Activated CD4-positive, alpha-beta memory T cell treated with anti-CD3 and anti-CD28 coated beads for 36 hours (primary cell): ENCODE measurements around the gene NMNAT2. TPM values are rescaled to one million over a fixed set of nuclear protein-coding genes. Genes with fewer than 3 reads are reported as not detected.

Experiments used
- CTCF ChIA-PET: fragments of 350-600 bp; sonication (Branson Sonifier 250); formaldehyde crosslinking; loops from one replicate; lab custom pipeline; 2021; ENCODE audit warnings: antibody characterized with exemption, inconsistent platforms; lab: Charles Lee
- POLR2A ChIA-PET: fragments of 350-600 bp; sonication (Branson Sonifier 250); formaldehyde crosslinking; loops from one replicate; lab custom pipeline; 2021; ENCODE audit warnings: antibody characterized with exemption; lab: Charles Lee
- DNase-seq: peaks from one replicate; pipeline ENCODE4 v3.0.0-alpha.2; 2020
- H3K27ac Mint-ChIP-seq: one replicate; pipeline ENCODE4 v1.8.0; 2021; ENCODE audit warnings: mixed read lengths
- H3K27me3 Mint-ChIP-seq: one replicate; pipeline ENCODE4 v1.8.0; 2021; ENCODE audit warnings: mixed read lengths
- H3K36me3 Mint-ChIP-seq: one replicate; pipeline ENCODE4 v1.8.0; 2021; ENCODE audit warnings: mixed read lengths
- H3K4me1 Mint-ChIP-seq: one replicate; pipeline ENCODE4 v1.8.0; 2021; ENCODE audit warnings: low read depth, mixed read lengths
- H3K4me3 Mint-ChIP-seq: one replicate; pipeline ENCODE4 v1.8.0; 2021; ENCODE audit warnings: mild to moderate bottlenecking, mixed read lengths
- H3K9me3 Mint-ChIP-seq: one replicate; pipeline ENCODE4 v1.8.0; 2021; ENCODE audit warnings: mixed read lengths
- intact Hi-C: fragments of 100-400 bp; cut with micrococcal nuclease; formaldehyde crosslinking; loops from one replicate; pipeline ENCODE4 v1.15.1; 2023
- total RNA-seq, 2 experiments: library from RNA; stranded (reverse); gene quantifications; one replicate each; pipeline ENCODE4 v1.2.3, GENCODE V29; 2021

The NMNAT2 gene
- total RNA-seq, 2 experiments from 2014 or later, result not detected

GRCh38 chr1:183355797-183356196 is 62.4 kb downstream of the NMNAT2 start:
- peaks cover 5% of the 10 kb centered on the region for H3K27me3 Mint-ChIP-seq
- POLR2A ChIA-PET, result no interaction called here
- H3K4me1 Mint-ChIP-seq, result no peaks in the 10 kb centered on the region

GRCh38 chr1:183355181-183355580 is 63.0 kb downstream of the NMNAT2 start:
- Mint-ChIP-seq H3K4me3 (no peak overlapping the region), H3K27me3 (peaks cover 5% of the 10 kb centered on the region), H3K9me3 (no peaks in the 10 kb centered on the region), H3K27ac (no peak overlapping the region), H3K36me3 (no peaks in the 10 kb centered on the region), H3K4me1 (no peaks in the 10 kb centered on the region)
- no peak for DNase-seq
- ChIA-PET CTCF (no interaction called here), POLR2A (no interaction called here)
- intact Hi-C loops, result no loop called here

More at GRCh38 chr1:183355797-183356196, 62.4 kb downstream of the NMNAT2 start:
- H3K27ac Mint-ChIP-seq, result no peak overlapping the region
- intact Hi-C loops, result no loop called here
- no peak for DNase-seq
- CTCF ChIA-PET, result no interaction called here
- H3K36me3 Mint-ChIP-seq, result no peaks in the 10 kb centered on the region
- no peaks in the 10 kb centered on the region for H3K9me3 Mint-ChIP-seq
- H3K4me3 Mint-ChIP-seq, result no peak overlapping the region

GRCh38 chr1:183353597-183353996 is 64.6 kb downstream of the NMNAT2 start:
- Mint-ChIP-seq H3K9me3 (no peaks in the 10 kb centered on the region), H3K4me3 (no peak overlapping the region), H3K27ac (no peak overlapping the region), H3K36me3 (no peaks in the 10 kb centered on the region), H3K4me1 (no peaks in the 10 kb centered on the region), H3K27me3 (peaks cover 7% of the 10 kb centered on the region)
- ChIA-PET POLR2A (no interaction called here), CTCF (no interaction called here)
- intact Hi-C loops, result no loop called here
- DNase-seq, result no peak

GRCh38 chr1:183349201-183349711 is 68.9 kb downstream of the NMNAT2 start:
- no peak overlapping the region for H3K4me3 Mint-ChIP-seq
- no peaks in the 10 kb centered on the region for H3K9me3 Mint-ChIP-seq
- ChIA-PET POLR2A (interaction anchor here (0.6 kb wide), 1 partner anchor 210 kb away, joined by 3 read pairs; no protein-coding TSS in a partner anchor), CTCF (no interaction called here)
- intact Hi-C loops, result no loop called here
- no peaks in the 10 kb centered on the region for H3K36me3 Mint-ChIP-seq
- no peaks in the 10 kb centered on the region for H3K4me1 Mint-ChIP-seq
- no peak overlapping the region for H3K27ac Mint-ChIP-seq
- H3K27me3 Mint-ChIP-seq, result peaks cover 3% of the 10 kb centered on the region
- DNase-seq, result no peak

- Mint-ChIP-seq H3K4me3 (no peak overlapping the region), H3K4me1 (no peaks in the 10 kb centered on the region), H3K27ac (no peak overlapping the region), H3K9me3 (no peaks in the 10 kb centered on the region), H3K27me3 (peaks cover 3% of the 10 kb centered on the region), H3K36me3 (no peaks in the 10 kb centered on the region)
- POLR2A ChIA-PET, result no interaction called here
- intact Hi-C loops, result no loop called here
- CTCF ChIA-PET, result no interaction called here
- no peak for DNase-seq
Measured at GRCh38 chr1:183346276-183346732, 71.9 kb downstream of the NMNAT2 start.

GRCh38 chr1:183339556-183340167 is 78.5 kb downstream of the NMNAT2 start:
- intact Hi-C loops, result no loop called here
- Mint-ChIP-seq H3K4me1 (no peaks in the 10 kb centered on the region), H3K36me3 (no peaks in the 10 kb centered on the region), H3K27me3 (peaks cover 8% of the 10 kb centered on the region), H3K9me3 (no peaks in the 10 kb centered on the region), H3K4me3 (no peak overlapping the region), H3K27ac (no peak overlapping the region)
- DNase-seq, result no peak
- POLR2A ChIA-PET, result no interaction called here
- CTCF ChIA-PET, result interaction anchor here (1.0 kb wide), 1 partner anchor 345 kb away, joined by 3 read pairs; no protein-coding TSS in a partner anchor

GRCh38 chr1:183331091-183331742 is 87.0 kb downstream of the NMNAT2 start:
- H3K36me3 Mint-ChIP-seq, result no peaks in the 10 kb centered on the region
- POLR2A ChIA-PET, result no interaction called here
- intact Hi-C loops, result no loop called here

GRCh38 chr1:183330335-183330734 is 87.8 kb downstream of the NMNAT2 start:
- H3K4me1 Mint-ChIP-seq, result no peaks in the 10 kb centered on the region
- intact Hi-C loops, result no loop called here
- ChIA-PET CTCF (no interaction called here), POLR2A (no interaction called here)
- no peak overlapping the region for H3K27ac Mint-ChIP-seq
- H3K9me3 Mint-ChIP-seq, result no peaks in the 10 kb centered on the region
- peaks cover 29% of the 10 kb centered on the region for H3K27me3 Mint-ChIP-seq
- no peak for DNase-seq
- no peaks in the 10 kb centered on the region for H3K36me3 Mint-ChIP-seq
- H3K4me3 Mint-ChIP-seq, result no peak overlapping the region

More at GRCh38 chr1:183331091-183331742, 87.0 kb downstream of the NMNAT2 start:
- no peaks in the 10 kb centered on the region for H3K9me3 Mint-ChIP-seq
- H3K27ac Mint-ChIP-seq, result no peak overlapping the region
- DNase-seq, result no peak
- no peak overlapping the region for H3K4me3 Mint-ChIP-seq
- no peaks in the 10 kb centered on the region for H3K4me1 Mint-ChIP-seq
- peaks cover 33% of the 10 kb centered on the region for H3K27me3 Mint-ChIP-seq
- CTCF ChIA-PET, result no interaction called here

GRCh38 chr1:183328371-183328770 is 89.8 kb downstream of the NMNAT2 start:
- no peak overlapping the region for H3K27ac Mint-ChIP-seq
- H3K4me3 Mint-ChIP-seq, result no peak overlapping the region
- H3K27me3 Mint-ChIP-seq, result peaks cover 25% of the 10 kb centered on the region
- intact Hi-C loops, result no loop called here
- H3K4me1 Mint-ChIP-seq, result no peaks in the 10 kb centered on the region
- DNase-seq, result no peak
- POLR2A ChIA-PET, result no interaction called here
- CTCF ChIA-PET, result no interaction called here
- H3K9me3 Mint-ChIP-seq, result no peaks in the 10 kb centered on the region
- no peaks in the 10 kb centered on the region for H3K36me3 Mint-ChIP-seq

GRCh38 chr1:183327434-183328290 is 90.5 kb downstream of the NMNAT2 start:
- no peak overlapping the region for H3K27ac Mint-ChIP-seq
- ChIA-PET POLR2A (no interaction called here), CTCF (no interaction called here)
- H3K27me3 Mint-ChIP-seq, result peaks cover 27% of the 10 kb centered on the region
- no peak for DNase-seq
- H3K9me3 Mint-ChIP-seq, result no peaks in the 10 kb centered on the region
- H3K4me1 Mint-ChIP-seq, result no peaks in the 10 kb centered on the region
- no peaks in the 10 kb centered on the region for H3K36me3 Mint-ChIP-seq
- H3K4me3 Mint-ChIP-seq, result no peak overlapping the region
- intact Hi-C loops, result no loop called here

GRCh38 chr1:183323849-183324683 is 94.1 kb downstream of the NMNAT2 start:
- peaks cover 17% of the 10 kb centered on the region for H3K27me3 Mint-ChIP-seq
- H3K4me3 Mint-ChIP-seq, result no peak overlapping the region
- H3K9me3 Mint-ChIP-seq, result no peaks in the 10 kb centered on the region
- H3K36me3 Mint-ChIP-seq, result no peaks in the 10 kb centered on the region
- intact Hi-C loops, result no loop called here
- ChIA-PET CTCF (no interaction called here), POLR2A (interaction anchor here (0.6 kb wide), 1 partner anchor 452 kb away, joined by 3 read pairs; no protein-coding TSS in a partner anchor)
- H3K4me1 Mint-ChIP-seq, result no peaks in the 10 kb centered on the region
- no peak overlapping the region for H3K27ac Mint-ChIP-seq
- DNase-seq, result no peak
